GM19328 (cell line): Measurements from ENCODE around the gene NRDE2.
A peak's percentile ranks its signal among the peaks of the same experiment; 100 is the strongest.

Source experiments
- ATAC-seq: cut with Tn5 transposase; IDR thresholded peaks from one replicate; pipeline ENCODE4 v1.9.1; 2021; ENCODE audit warnings: mild to moderate bottlenecking, moderate library complexity; ENCODE audit not compliant: unreplicated experiment

The NRDE2 gene, protein sequence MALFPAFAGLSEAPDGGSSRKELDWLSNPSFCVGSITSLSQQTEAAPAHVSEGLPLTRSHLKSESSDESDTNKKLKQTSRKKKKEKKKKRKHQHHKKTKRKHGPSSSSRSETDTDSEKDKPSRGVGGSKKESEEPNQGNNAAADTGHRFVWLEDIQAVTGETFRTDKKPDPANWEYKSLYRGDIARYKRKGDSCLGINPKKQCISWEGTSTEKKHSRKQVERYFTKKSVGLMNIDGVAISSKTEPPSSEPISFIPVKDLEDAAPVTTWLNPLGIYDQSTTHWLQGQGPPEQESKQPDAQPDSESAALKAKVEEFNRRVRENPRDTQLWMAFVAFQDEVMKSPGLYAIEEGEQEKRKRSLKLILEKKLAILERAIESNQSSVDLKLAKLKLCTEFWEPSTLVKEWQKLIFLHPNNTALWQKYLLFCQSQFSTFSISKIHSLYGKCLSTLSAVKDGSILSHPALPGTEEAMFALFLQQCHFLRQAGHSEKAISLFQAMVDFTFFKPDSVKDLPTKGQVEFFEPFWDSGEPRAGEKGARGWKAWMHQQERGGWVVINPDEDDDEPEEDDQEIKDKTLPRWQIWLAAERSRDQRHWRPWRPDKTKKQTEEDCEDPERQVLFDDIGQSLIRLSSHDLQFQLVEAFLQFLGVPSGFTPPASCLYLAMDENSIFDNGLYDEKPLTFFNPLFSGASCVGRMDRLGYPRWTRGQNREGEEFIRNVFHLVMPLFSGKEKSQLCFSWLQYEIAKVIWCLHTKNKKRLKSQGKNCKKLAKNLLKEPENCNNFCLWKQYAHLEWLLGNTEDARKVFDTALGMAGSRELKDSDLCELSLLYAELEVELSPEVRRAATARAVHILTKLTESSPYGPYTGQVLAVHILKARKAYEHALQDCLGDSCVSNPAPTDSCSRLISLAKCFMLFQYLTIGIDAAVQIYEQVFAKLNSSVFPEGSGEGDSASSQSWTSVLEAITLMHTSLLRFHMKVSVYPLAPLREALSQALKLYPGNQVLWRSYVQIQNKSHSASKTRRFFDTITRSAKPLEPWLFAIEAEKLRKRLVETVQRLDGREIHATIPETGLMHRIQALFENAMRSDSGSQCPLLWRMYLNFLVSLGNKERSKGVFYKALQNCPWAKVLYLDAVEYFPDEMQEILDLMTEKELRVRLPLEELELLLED

DNA sequence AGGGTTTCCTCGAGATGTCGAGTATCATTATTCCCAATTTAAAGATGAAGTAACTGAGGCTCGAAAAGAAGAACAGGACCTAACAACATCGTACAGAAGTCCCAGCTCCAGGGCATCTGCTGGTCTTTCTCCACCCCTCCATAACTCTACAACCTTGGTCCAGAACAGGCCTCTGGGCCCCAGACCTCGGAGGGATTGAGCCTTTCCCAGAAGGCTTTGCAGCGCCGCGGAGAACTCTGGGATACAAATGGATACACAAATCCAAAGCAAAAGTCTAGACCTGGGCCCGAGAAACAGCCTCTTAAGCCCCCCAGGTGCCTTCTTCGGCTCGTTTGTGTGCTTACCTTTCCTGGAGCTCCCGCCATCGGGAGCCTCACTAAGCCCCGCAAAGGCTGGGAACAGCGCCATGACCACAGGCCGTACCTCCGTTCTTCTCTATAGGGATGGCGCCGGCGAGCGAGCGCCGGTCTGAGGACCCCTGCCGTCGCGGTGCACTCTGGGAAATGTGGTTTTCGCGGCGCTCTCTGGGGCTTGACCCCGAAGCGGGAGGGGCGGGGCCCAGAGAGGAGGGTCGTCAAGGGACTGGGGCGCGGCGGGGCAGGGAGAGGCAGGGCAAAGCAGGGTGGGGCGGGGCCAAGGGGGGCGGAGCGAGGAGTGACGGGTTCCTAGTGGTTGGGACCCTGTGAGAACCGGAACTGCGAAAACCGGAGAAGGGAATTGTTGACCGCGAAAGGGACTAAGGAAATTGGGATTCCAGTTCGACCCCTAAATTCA, at the start of gene NRDE2:
NRDE2 (minus strand) TSS at position 445 of the 774 bp plus-strand sequence; CDS start at position 408, 37 bp downstream.
- peak; percentile 97 for ATAC-seq

DNA sequence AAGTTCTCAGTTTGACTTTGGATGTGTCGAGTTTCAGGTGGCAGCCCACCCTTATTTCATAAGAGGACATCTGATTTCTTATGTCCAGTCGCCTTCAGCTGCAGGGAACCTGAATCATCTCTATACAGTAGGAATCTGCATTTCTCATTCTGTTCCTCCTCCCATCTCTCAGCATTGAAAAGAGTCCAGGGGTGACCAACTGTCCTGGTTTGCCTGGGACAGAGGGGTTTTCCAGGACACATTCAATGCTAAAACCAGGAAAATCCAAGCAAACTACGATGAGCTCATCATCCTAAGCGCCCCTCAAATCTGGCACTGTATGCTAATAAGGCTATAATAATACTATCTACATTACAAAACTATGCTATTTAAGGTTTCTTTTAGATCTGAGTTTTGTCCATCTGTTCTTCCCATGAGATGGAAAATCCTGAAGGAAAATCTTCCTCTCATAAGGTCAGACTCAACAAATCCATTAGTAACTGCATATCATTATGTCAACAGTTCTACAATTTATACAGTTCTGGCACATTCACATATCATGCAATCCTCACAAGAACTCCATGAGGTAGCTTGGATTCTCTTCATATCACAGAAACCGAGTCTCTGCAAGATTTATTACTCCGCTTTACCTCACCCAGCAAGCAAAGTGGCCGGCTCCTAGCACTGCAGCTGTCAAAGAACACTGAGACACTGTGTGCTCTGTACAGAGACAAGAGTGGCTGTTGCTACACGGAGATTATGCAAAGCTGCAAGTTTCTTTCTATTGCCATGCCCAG, 49.5 kb upstream of the NRDE2 start:
- no peak for ATAC-seq

DNA sequence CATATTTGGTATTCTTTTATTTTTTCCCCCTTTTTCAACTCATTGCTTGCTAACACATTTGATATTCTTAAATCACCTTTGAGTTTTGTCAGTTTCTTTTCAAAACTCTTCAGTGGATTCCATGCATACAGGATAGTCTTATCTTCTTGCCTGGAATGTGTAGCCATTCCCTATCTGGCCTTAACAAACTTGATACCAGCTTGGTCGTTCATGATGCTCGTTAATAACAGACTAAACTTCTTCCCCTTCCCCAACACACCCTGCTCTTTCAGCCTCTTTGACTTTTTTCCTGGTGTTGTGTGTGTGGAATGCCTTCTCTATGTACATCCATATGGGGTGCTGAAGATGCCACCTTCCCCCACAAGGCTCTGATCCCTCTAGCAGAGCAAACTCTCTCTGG, 47.4 kb upstream of the NRDE2 start:
- no peak for ATAC-seq

DNA sequence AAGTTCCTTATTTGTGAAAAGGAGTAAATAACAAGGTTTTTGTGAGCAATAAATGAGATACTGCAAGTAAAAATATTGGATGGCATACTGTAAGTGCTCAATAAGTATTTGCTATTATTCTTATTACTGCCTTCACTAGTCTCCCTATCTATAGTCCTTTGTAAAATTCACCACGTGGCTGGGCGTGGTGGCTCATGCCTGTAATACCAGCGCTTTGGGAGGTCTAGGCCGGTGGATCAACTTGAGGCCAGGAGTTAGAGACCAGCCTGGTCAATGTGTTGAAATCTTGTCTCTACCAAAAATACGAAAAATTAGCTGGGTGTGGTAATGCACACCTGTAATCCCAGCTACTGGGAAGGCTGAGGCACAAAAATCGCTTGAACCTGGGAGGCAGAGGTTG, 46.5 kb upstream of the NRDE2 start:
- ATAC-seq, result no peak

DNA sequence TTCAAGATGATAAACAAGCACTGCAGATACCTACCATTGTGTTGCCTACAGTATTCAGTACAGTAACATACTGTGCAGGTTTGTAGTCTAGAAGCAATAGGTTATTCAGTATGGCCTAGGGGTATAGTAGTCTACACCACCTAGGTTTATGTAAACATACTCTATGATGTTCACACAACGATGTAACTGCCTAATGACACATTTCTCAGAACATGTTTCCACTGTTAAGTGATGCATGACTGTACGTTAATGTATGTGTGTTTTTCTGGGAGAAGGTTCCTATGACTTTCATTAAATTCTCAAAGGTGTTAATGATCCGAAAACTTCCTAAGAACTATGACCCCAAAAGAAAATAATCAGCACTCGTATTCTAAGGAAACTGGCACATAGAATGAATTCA, 44.2 kb upstream of the NRDE2 start:
- no peak for ATAC-seq

DNA sequence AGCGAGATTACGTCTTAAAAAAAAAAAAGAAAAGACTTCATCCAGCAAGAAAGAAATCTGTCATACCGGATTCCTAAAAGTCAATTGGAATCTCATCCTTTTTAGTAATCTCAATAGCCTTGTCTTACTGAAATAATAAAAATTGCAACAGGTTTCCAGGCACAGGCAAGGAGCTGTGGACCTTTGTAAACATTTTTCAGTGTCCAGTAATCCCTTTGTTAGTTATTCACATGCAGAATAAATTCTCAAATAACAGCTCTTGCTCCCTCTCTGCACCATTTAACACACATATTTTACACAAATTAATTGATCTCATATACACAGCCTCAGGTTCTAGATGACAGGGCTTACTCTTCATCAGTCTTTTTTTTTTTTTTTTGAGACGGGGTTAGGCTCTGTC, 43.1 kb upstream of the NRDE2 start:
- ATAC-seq, result no peak

DNA sequence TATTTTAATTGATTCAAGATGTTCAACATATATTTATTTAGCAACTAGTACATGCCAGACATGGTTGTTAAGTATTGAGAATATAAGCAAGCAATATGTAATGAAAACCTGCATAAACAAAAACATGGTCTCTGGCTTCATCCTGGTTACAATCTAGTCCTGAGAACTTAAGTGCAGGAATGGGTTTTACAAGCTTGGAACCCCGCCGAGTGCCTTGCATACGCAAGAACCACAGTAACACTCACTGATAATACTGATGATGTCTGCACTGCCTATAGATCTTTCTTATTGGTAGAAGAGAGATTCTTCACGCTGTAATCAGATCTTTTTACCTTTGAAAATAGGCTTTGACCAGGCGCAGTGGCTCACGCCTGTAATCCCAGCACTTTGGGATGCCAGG, 42.1 kb upstream of the NRDE2 start:
- no peak for ATAC-seq

DNA sequence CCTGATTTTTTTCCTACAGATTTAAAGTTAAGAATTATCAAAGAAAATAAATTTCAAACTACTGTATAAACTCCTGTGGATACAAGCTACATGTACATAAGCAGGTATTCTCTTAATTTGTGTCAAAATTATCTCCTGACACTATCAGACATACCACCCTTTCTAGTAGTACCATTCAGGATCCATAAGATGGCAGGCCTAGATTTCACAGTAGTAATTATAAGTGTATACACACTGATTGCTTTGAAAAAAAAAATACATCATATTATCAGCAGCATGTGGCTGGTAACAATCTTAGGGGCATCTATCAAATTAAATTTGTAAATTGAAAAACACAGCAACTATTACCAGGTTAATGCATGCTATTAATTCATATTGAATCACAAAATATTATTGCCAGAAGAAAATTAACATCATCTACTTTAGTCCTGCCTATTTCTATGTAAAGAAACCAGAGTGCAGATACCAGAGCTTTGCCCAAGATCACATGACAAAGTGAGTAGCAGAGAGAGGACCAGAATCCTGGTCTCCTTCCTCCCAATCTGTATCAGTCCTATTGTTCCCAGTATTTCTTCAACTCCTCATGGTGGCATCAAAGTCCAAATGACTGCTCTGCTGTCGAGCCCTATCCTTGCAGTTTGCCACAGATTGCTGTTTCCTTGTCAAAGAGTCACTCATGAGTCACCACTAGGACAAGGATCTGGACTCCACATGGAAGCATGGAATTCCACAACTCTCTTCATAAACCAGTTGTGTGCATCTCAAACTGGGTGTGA, 37.4 kb upstream of the NRDE2 start:
- ATAC-seq, result no peak

DNA sequence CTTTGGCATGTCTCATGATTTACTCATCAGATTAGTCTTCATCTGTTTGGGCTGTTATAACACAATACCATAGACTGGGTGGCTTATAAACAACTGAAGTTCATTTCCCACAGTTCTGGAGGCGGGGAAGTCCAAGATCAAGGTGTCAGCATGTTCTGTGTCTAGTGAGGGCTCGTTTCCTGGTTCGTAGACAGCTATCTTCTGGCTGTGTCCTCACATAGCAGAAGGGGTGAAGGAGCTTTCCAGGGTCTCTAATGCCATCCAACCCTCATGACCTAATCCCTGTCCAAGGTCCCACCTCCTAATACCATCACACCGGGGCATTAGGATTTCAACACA, 30.8 kb upstream of the NRDE2 start:
- no peak for ATAC-seq

DNA sequence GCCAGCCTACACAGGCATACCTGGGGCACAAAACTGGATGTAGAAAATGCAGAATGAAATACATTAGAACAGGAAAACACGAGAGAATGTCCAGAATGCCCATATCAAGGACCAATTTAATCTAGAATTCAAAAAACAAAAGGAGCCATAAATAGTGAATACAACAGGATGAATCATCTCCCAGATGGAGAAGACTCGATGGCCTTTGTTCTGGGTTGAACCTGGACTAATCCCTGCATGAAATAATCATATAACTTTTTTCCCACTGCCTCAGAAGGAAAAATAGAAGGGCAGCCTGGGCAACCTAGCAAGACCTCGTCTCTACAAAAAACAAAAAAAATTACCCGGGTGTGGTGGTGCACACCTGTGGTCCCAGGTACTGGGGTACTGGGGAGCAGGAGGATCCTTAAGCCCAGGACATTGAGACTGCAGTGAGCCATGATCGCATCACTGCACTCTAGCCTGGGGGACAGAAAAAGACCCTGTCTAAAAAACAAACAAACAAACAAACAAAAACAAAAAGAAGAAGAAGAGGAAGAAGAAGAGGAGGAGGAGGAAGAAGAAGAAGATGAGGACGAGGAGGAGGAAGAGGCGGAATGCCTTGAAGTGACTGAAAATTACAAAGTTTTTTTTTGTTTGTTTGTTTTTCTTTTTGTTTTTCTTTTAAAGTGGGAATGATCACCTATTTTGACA, 30.3 kb upstream of the NRDE2 start:
- no peak for ATAC-seq

DNA sequence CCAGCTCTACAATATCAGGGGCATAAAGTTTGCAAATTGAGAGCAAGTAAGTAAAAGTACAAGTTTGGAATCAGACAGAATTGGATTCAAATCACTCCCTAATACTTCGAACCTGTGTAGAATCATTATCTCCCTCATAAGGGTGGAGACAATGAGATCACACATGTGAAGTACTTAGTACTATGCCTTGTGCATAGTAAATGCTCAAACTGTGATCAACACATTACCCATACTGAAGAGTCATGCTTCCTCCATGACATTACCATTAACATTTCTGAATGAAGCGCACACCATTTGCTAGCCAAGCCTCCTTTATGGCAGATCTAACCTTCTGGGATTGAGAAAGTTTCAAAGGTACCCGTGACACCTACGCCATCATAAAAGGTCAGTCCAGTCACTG, 26.6 kb upstream of the NRDE2 start:
- ATAC-seq, result no peak

DNA sequence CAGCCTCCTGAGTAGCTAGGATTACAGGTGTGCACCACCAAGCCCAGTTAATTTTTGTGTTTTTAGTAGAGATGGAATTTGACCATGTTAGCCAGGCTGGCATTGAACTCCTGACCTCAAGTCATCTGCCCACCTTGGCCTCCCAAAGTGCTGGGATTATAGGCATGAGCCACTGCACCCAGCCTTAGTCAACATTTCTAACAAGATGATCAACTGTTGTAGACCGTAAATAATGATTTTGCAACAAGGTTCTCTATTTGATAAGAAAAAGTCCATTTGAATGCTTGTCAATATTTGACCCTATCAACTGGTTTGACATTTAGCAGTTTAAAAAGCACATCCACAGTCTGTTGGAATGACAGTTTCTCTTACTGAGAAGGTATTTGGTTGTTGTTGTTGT, 25.2 kb upstream of the NRDE2 start:
- no peak for ATAC-seq

DNA sequence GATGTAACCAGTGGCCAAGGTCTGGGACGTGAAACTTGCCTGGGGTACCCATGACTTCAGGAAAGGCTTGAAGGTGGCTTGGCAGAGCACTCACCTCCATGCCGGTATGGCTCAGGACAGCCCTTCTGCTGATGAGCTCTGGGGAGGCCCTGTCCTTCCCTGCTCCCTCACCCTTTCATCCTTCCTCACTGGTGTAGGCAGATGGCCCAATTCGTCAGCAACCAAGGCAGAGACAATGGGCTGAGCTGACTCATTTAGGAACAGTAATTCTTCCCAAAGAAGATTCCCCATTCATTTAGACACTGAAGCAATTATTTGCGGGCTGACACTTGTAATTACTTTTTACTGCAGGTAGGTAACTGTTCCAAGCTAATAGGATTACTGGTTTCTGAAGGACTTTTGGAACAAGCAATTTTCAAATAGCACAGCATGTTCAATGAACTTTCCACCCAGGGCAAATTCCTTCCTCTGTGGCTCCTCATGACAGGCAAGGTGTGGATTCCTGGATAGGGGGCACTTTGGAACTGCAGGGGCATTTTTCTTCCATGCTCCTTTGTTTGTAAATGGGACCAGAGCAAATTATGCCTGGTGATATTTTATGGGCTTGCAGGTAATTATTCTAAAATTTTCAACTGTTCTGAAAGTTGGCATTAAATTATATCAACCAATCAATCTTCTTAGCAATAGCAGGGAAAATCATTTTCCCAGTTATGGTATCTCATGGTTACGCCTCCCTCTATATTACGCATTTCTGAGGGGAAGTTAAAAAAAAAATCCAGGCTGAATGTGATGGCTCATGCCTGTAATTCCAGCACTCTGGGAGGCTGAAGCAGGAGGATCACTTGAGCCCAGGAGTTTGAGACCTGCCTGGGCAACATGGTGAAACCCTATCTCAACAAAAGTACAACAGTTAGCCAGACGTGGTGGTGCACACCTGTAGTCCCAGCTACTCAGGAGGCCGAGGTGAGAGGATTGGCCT, 24.1 kb upstream of the NRDE2 start:
- no peak for ATAC-seq

DNA sequence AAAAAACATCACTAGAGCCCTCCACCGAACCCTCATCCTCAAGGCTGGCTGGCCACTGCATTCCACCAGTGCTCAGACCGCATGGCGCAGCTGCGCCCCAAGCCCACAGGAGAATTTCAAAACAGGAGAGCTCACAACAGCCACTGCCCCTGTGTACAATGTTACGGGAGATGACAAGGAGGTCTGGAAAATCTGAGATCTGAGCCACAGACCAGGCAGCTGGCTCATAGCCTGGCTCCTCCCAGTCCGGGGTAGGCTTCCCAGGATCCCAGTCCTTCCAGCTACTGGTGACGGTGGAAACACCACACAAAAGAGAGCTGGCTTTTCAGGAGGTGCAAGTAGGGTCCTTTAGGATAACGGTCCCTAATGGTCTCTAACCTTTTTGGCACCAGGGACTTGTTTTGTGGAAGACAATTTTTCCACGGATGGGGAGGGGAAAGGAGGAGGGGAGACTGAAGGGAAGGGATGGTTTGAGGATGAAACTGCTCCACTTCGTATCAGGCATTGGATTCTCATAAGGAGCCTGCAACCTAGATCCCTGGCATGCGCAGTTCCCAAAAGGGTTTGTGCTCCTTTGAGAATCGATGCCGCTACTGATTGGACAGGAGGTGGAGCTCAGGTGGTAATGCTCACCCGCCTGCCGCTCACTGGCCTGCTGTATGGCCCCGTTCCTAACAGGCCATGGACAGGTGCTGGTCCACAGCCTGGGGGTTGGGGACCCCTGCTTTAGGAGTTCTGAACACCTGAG, 23.0 kb upstream of the NRDE2 start:
- ATAC-seq, result no peak

DNA sequence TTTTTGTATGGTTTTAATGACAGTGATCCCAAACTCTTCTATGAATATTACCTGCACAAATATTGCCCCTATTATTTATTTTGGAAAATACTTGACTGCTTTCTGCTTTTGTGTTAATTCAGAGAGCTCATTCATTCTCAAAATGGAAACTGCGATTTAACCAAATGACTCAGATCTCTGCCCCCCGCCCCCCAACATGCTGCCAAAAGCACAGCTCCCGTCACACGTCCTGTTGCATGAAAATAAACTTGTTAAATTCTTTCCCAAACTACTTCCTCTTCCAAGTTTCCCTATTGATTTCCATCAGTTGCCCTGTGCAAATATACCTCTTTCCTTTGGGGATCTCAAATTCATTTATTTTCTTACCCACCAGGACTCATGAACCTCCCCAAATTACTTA, 18.0 kb upstream of the NRDE2 start:
- no peak for ATAC-seq

DNA sequence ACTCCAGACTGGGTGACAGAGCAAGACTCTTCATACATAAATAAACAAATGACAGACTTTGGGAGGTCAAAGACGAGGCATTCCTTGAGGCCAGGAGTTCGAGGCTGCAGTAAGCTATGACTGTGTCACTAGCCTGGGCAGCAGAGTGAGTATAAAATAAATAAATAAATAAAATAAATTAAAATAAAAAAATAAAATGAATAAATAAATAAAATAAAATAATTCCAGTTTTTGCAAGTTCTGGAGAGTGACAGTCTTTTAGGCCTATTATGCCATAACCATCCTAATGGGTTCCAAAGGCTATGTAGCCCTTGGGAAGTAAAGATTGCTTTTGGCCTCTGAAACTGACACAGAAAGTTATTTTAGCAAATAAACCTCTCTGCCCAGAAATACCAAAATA, 16.5 kb upstream of the NRDE2 start:
- ATAC-seq, result no peak

DNA sequence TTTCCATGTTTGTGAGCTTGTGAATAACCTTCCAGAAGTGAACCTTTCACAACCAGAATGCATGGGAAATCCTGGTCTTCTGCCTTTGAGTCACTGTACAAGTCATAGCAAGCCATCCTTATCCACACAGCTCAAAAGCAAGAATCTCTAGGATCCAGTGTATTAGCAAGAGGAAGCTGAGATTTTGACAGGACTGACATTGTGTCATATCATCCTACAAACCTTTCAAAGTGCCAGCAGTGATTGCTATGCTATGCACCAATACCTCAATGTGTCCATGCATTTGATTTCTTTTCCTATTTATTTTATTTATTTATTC, 13.5 kb upstream of the NRDE2 start:
- no peak for ATAC-seq
